ENCODE measurements around the gene TOMM5.

- TF ChIP-seq CTCF (IDR thresholded peaks at IDR 0.05) (no peak), POLR2A (IDR thresholded peaks at IDR 0.05) (no peak)
Measured at GRCh38 chr9:37571282-37571681, 21.1 kb downstream of the TOMM5 start.

All from testis (tissue), 2 donors.